GM19023 (cell line): Measurements from ENCODE around the gene NEK1.
A peak's percentile ranks its signal among the peaks of the same experiment; 100 is the strongest.
"Not testable (repeated sequence)": the region's sequence is repeated elsewhere in the genome, so short reads cannot be mapped to it uniquely, and the experiment has no call there.

Experiments used
- ATAC-seq: cut with Tn5 transposase; IDR thresholded peaks from one replicate; pipeline ENCODE4 v1.9.1; 2021; ENCODE audit warnings: mild to moderate bottlenecking, moderate library complexity; ENCODE audit not compliant: unreplicated experiment

The NEK1 gene

DNA sequence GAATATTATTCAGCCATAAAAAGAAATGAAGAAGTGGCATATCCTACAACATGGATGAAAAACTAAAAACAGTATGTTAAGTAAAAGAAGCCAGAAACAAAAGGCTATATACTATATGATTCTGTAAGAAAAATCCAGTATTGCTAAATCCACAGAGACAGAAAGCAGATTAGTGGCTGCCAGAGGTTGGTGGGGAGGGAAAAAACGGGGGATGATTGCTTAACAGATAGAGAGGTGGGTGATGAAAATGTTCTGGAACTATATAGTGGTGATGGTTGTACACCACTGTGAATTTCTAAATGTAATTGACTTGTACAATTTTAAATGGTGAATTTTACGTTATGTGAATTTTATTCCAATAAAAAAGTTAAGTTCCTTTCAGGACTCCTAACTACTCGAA is 184.0 kb downstream of the NEK1 start:
- no peak for ATAC-seq

DNA sequence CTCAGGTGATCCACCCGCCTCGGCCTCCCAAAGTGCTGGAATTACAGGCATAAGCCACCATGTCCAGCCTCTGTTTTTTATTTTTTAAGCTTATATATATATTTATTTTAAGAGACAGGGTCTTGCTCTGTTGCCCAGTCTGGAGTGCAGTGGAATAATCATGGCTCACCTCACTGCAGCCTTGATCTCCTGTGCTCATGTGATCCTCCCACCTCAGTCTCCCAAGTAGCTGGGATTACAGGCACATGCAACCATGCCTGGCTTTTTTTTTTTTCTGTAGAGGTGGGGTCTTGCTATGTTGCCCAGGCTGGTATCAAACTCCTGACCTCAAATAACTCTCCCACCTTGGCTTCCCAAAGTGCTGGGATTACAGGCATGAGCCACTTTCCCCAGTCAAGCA is 184.7 kb downstream of the NEK1 start:
- ATAC-seq: not testable (repeated sequence)

DNA sequence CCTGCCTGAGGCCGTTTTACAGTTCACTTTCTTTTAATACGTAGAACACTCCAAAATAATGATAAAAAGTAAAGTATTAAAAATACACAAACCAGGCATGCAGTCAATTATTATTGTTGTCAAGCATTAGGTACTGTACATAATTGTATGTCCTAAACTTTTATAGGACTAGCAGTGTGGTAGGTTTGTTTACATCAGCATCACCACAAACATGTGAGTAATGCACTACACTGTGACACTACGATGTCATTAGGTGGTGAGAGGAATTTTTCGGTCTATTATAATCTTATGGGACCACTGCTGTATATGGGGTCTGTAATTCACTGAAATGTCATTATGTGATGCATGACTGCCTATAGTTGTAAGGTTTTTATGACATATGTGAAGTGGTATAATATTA is 192.1 kb downstream of the NEK1 start:
- no peak for ATAC-seq

DNA sequence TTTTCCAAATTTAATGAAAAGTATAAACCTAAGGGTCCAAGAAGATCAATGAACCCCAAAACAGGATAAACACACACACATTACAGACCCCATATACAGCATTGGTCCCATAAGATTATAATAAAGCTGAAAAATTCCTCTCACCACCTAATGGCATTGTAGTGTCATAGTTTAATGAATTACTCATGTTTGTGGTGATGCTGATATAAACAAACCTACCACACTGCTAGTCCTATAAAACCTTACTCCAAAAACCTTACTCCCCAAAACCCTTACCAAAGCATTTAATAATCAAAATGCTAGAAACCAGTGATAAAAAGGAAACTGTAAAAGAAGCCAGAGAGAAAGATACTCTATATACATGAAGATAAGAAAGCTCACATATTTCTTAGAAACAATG is 193.5 kb downstream of the NEK1 start:
- no peak for ATAC-seq

DNA sequence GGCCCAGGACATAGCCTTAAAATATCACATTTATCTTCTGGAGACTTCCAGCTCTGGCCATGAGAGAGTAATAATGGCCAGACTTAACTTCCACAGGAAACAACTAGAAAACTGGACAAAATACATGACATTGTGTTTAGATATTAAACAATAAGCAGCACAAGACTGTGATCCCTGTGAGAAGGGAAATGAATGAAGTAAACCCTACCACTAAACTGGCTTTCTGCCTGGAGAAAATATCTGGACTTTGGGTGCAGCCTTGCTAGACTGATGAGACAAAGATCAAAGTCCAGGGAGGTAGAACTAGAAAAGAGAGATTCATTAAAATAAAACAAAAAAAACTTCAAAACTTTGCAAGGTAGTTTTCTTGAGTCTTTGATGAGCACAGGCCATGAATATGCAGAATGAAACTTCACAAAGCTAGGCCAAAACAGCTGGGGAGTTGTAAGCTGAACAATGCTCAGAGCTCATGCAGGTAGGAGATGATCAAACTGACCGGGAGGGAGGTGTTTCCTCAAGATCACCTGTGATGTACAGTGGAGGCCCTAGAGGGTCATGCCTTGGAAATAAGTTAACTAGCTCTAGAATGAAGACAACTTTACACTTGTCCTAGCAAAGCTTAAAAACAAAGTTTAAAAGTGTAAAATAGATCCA is 194.6 kb downstream of the NEK1 start:
- ATAC-seq: no peak

DNA sequence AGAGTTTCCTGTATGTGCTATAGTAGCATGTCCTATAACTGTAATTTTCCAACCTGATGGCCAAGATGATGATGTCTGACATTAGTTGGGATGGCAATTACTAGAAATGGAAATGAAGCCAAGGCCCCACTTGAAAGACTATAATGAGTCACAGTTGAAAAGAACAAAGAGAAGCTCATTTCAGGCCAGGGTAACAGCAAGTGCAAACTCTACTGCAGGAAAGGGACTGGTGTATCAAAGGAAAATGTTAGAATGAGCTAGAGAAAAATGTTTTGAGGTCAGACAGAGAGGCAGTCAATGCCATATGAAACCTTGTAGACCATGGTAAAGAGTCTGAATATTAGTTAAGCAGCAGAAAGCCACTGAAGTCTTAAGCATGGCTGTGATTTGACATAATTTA is 195.4 kb downstream of the NEK1 start:
- peak; percentile 69 for ATAC-seq

DNA sequence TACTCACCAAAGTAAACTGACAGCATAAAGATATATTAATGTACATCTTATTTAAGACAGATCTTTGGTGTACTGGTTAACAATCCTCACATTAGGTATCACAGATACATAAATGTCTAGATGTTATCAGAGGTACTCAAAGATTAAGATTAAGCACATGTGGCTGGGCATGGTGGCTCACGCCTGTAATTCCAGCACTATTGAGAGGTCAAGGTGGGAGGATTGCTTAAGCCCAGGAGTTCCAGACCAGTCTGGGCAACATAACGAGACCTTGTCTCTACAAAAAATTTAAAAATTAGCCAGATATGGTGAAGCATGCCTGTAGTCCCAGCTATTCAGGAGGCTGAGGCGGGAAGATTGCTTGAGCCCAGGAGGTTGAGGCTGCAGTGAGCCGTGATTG is 195.9 kb downstream of the NEK1 start:
- no peak for ATAC-seq

DNA sequence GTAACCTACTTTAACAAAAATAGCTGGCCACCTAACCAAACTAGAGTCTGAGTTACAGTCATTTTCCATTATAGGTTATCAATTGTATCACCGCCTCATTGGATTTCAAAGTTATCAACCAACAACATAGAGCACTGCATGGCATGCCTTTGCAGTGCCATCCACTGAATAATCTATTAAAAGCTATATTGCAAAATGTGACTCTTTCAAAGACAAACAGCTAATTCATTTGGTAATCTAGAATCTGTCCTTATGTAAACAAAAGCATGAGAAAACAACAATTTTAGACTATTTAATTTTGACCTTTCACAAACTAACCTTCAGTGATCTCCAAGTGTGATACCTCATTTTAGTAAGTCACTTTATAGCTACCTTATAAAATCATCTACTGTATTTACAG is 197.5 kb downstream of the NEK1 start:
- ATAC-seq: no peak

DNA sequence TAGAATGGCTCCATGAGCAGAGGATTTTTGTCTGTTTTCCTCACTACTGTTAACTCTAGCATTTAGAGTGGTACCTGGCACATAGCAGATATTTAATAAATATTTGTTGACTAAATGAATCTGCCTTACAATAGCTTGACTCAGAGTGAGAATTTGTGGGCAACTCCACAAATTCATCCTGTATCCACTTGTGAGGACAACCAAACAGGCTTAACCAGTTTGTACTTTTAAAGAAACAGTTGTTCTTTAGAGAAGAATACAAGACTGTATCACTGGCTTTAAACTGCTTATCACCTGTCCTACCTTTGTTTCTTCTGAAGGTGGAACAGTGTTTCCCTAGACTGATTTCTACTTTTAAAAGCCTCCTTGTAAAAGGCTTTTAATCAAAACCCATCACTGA is 200.3 kb downstream of the NEK1 start:
- no peak for ATAC-seq

DNA sequence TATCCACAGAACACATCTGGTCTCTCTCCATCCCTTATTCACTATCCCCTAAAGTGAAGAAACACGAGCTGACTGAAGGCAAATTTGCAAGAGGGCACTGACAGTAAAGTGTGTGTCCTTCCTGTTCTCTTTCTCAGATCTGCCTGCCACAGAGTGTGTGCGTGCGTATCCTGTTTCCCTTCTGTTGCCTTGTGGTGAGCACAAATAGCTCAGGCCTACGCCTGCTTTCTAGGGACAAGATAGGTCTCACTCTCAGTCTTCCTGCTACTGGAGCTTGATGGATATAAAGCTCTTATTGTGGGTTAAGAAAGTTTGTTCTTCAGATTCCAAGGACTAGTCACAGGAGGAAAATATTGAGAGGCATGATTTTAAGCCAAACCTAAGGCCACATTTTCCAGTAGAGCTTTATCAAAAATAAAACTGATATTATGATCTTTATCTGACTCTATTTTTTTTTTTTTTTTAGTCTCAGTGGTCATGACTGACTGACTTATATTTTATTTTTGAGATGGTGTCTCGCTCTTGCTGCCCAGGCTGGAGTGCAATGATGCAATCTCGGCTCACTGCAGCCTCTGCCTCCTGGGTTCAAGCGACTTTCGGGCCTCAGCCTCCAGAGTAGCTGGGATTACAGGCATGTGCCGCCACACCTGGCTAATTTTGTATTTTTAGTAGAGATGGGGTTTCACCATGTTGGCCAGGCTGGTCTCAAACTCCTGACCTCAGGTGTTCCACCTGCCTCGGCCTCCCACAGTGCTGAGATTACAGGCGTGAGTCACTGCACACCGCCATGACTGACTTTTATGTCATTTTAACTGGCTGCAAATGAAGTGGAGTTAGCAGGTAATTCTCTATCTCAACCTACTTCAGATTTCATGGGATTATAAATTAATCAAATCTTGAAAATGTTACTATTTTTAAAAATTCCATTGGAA is 201.3 kb downstream of the NEK1 start:
- peak; percentile 99 for ATAC-seq

DNA sequence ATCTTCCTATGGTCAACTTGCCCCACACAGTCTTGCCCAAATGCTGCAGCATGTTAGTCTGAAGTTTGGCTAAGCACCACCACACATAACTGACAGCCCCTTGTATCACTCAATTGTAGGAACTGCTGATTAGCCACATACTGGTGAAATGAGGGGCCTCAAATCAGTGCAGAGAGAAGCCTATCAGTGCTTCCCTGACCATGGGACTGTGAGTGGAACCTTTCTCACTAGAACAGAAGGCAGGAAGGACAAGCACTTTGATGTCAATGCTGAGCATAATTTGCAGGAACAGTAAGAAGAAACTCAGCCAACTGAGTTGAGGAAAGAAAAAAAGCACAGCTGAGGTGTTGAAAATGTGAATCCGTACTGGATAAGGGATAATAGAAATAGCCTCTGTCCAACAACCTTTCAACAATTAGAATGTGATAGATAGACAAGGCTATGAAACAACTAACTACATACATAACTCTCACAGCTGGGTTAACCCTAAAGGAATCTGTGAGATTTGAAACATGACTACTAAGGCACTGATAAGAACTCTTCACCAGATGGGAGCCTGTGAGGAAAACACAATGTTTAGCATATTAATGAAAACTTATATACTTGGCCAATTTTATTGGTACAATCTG is 205.1 kb downstream of the NEK1 start:
- ATAC-seq: no peak

DNA sequence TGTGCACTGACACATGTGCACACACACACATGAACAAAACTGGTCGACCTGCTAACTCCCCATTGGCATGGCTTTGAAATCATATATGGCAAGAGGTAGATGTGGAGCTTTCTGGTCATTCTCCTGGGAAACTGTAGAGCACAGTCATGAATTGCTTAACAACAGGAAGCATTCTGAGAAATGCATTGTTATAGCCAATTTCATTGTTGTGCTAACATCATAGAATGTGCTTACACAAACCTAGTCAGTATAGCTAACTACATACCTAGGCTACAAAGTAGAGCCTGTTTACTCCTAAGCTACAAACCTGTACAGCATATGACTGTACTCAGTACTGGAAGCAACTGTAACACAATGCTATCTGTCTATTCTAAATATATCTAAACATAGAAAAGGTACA is 207.4 kb downstream of the NEK1 start:
- no peak for ATAC-seq

DNA sequence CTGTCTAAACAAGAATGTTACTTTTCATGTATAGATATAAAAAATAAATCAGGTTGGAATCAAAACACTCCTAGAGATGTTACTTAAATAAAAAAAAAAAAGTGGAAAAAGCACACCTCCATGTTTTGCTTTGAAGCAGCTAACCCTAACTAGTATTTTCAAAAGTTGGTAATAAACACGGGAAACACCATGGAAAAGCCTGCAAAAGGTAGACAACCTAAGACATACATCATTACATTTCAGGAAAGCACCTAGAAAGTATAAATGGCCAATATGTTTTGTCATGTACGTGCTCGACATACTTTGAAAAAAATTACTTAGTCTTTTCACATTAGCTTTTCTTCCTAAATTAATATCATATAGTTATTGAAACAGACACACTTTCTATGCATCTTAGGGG is 211.6 kb downstream of the NEK1 start:
- no peak for ATAC-seq

DNA sequence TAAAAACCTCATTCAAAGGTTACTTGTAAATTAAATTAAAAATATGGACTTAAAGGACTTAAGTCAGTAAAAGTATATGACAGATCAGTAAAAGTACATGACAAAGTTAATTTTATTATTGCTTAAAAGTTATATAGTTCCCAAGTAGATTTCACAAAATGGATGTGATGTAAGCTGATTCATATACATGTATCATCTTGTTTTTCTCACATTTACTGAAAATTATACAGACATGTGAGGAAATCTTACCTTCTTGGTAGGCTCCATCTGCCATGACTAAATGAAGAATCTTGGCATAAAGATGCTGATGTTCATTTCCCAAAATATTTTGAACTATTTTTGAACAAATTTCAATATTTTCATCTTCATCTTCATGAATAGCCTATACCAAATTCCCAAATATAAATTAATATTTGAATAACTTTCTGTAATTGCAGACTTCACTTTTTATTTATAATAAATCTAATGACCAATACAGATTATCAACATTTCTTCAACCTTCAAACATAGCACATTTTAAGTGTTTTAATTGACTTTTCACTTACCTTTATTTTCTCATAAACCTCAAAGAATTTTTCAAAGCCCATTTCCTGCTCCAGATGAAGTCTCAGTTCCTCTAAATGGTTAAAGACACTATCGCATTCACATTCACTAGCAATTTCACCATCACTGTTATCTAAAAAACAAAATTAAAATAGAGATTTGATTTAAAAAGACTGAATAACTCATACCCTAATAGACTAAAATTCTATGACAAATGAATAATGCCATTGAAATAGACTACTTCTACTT is 212.2 kb downstream of the NEK1 start:
- no peak for ATAC-seq

DNA sequence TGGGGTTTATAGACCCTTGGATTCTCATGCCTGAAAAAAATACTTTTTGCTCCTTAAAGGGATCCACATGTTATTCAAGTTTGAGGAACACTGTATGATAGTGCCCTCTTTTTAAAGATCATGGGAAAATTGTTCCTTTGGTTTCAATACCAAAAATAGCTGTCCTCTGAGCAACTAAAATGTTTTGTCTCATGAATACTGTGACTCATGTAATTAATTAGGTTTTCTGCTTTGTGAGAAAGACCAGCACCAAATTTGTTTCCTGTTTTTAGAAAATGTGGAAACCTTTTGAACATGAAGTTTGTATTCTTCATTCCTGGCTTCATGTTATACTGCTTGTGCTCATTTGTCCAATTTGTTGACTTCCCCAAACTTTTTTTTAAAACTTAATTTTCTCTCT is 214.1 kb downstream of the NEK1 start:
- ATAC-seq: no peak

DNA sequence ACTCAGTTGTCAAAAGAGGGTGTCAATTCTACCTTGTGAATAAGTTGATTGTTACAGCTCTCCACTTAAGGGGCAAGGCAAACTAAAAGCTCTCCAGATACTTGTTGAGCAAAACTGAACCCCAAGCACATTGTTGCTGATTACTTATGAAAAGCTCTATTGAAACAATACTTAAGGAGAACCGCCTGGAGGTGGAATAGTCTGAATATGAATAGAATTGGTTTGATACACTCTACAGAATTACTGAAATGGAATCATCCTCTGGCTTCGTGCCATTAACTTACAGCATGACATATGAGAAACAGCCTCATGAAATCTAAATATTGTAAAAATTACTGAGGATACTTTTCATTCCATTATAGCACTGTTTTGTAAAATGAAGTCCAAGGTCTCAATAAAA is 214.6 kb downstream of the NEK1 start:
- ATAC-seq: no peak

DNA sequence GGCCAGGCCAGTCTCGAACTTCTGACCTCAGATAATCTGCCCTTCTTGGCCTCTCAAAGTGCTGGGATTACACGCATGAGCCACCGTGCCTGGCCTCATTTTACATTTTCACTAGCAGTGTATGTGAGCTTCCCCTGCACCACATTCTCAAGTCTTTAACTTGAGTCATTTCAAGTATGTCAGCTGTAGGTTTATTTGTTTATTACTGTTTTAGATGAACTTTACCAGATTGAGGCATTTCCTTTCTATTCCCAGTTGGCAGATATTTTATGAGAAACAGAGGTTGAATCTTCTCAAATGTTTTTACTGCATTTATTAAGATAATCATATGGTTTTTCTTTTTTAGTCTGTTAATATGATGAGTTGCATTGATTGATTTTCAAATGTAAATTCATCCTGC is 227.0 kb downstream of the NEK1 start:
- ATAC-seq: no peak

DNA sequence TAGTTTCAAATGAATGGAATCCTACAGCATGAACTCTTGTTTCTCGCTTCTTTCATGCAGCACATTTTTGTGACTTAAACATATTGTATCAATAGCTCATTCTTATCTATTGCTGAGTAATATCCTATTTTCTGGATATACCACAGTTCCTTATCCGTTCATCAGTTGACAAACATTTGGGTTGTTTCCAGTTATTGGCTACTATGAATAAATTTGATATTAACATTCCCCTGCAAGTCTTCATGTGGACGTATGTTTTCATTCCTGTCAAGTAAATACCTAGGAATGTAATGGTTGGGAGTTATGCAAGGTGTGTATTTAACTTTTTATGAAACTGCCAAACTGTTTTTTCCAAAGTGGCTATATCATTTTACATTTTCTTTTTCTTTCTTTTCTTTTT is 227.6 kb downstream of the NEK1 start:
- ATAC-seq: no peak

DNA sequence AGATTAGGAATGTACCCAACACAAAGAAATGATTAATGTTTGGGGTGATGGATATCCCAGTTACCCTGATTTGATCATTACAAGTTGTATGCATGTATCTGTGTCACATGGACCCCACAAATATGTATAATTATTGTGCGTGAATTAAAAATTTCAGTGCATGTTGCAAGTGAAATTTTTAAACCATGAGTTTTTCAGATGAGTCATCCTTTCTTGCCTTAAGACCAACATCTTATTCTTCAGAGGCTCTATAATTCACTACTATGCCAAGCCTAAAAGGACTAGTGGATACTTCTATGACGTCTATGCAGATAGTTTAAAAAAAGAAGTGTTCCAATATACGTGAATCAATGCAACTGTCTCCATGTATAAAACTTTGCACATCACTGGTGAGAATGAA is 228.7 kb downstream of the NEK1 start:
- ATAC-seq: no peak

DNA sequence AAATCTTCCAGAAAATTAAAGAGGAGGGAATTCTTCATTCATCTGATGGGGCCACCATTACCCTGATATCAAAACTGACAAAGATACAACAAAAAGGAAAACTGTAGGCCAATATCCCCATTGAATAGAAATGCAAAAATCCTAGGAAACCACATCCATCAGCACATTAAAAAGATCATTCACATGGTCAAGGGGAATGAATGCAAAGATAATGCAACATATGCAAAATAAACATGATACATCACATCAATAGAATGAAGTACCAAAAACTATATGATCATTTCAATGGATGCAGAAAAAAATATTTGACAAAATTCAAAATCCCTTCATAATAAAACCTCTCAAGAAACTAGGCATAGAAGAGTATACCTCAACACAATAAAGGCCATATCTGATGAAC is 232.7 kb downstream of the NEK1 start:
- no peak for ATAC-seq

DNA sequence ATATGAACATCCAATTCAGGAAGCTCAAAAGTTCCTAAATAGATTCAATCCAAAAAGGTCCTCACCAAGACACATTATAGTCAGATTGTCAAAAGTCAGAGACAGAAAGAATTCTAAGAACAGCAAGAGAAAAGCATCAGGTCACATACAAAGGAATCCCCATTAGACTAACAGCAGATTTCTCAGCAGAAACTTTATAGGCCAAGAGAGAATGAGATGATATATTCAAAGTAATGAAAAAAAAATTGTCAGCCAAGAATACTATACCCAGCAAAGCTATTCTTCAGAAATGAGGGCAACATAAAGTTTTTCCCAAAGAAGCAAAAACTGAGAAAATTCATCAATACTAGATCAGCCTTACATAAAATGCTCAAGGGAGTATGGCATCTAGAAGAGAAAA is 235.0 kb downstream of the NEK1 start:
- no peak for ATAC-seq
